Measurements from ENCODE around the gene POC1B. TPM values are rescaled to one million over a fixed set of nuclear protein-coding genes. Genes with fewer than 3 reads are reported as not detected.
A peak's percentile ranks its signal among the peaks of the same experiment; 100 is the strongest.

The POC1B gene
- total RNA-seq, 1 experiment from 2014 or later, result 13.6 TPM

GRCh38 chr12:89450907-89451306 lies 74.9 kb downstream of the POC1B start:
- H3K4me1 ChIP-seq (replicated peaks; ENCODE audit: insufficient read depth), result 0 out of 2 replicates have a peak, but pooled peaks cover 9% of the 10 kb centered on the region
- intact Hi-C loops (cut with micrococcal nuclease; ENCODE audit: unreplicated experiment), result loop anchor here (5.0 kb wide), 1 partner anchor 79 kb away; no protein-coding TSS in a partner anchor
- H3K36me3 ChIP-seq (ENCODE audit: low read depth), result no peaks in the 10 kb centered on the region
- no peak overlapping the region for H3K4me3 ChIP-seq
- POLR2A ChIA-PET (ENCODE audit: unreplicated experiment), result interaction anchor here (0.5 kb wide), 1 partner anchor 225 kb away, joined by 3 read pairs; no protein-coding TSS in a partner anchor
- no peak for DNase-seq
- TF ChIP-seq CTCF (conservative IDR thresholded peaks at IDR 0.05) (no peak), EZH2 (IDR thresholded peaks at IDR 0.05; ENCODE audit: low read depth) (no peak)
- H3K9me2 ChIP-seq (ENCODE audit: insufficient read depth), result no peaks in the 10 kb centered on the region; the same call in 1 of the 2 replicates
- no peaks in the 10 kb centered on the region for H3K27me3 ChIP-seq (ENCODE audit: insufficient read depth, low read depth)
- no peaks in the 10 kb centered on the region; the same call in 1 of the 2 replicates for H3K9me3 ChIP-seq (ENCODE audit: insufficient read depth, low read depth)
- no peak overlapping the region for H3K27ac ChIP-seq
- peak overlapping the region; percentile 19; the same call in 1 of the 2 replicates for H3K4me2 ChIP-seq
- H4K20me1 ChIP-seq (ENCODE audit: insufficient read depth), result no peaks in the 10 kb centered on the region
- CTCF ChIA-PET, result interaction anchor here (0.7 kb wide), 1 partner anchor 433 kb away, joined by 11 read pairs; no protein-coding TSS in a partner anchor
- H3F3A ChIP-seq (ENCODE audit: insufficient read depth, low read depth), result no peaks in the 10 kb centered on the region
- no peaks in the 10 kb centered on the region for H3K79me2 ChIP-seq (ENCODE audit: low read depth)
- no TSS peak for BruUV-seq (replicated peaks)
- no peak overlapping the region for H2AFZ ChIP-seq

GRCh38 chr12:89448951-89449371 lies 76.9 kb downstream of the POC1B start:
- ChIA-PET CTCF (no interaction called here), POLR2A (ENCODE audit: unreplicated experiment) (interaction anchor here (0.6 kb wide), 1 partner anchor 96 kb away, joined by 3 read pairs; the partner anchor contains the start of gene DUSP6)

GRCh38 chr12:89448526-89448925 lies 77.3 kb downstream of the POC1B start:
- Histone ChIP-seq H3K4me1 (replicated peaks; ENCODE audit: insufficient read depth) (0 out of 2 replicates have a peak, but pooled peaks cover 9% of the 10 kb centered on the region), H3K4me3 (no peak overlapping the region), H3K27ac (no peak overlapping the region), H3K36me3 (ENCODE audit: low read depth) (no peaks in the 10 kb centered on the region), H3K9me2 (ENCODE audit: insufficient read depth) (no peaks in the 10 kb centered on the region; the same call in 1 of the 2 replicates), H3K4me2 (no peak overlapping the region), H3K27me3 (ENCODE audit: insufficient read depth, low read depth) (no peaks in the 10 kb centered on the region), H3K79me2 (ENCODE audit: low read depth) (no peaks in the 10 kb centered on the region), H3K9me3 (ENCODE audit: insufficient read depth, low read depth) (no peaks in the 10 kb centered on the region; the same call in 1 of the 2 replicates), H3F3A (ENCODE audit: insufficient read depth, low read depth) (no peaks in the 10 kb centered on the region), H4K20me1 (ENCODE audit: insufficient read depth) (no peaks in the 10 kb centered on the region), H2AFZ (no peak overlapping the region)
- intact Hi-C loops (cut with micrococcal nuclease; ENCODE audit: unreplicated experiment), result no loop called here
- ChIA-PET POLR2A (ENCODE audit: unreplicated experiment) (interaction anchor here (0.5 kb wide), 1 partner anchor 116 kb away, joined by 3 read pairs; no protein-coding TSS in a partner anchor), CTCF (no interaction called here)
- no TSS peak for BruUV-seq (replicated peaks)
- no peak for TF ChIP-seq EZH2 (IDR thresholded peaks at IDR 0.05; ENCODE audit: low read depth)
- TF ChIP-seq CTCF (conservative IDR thresholded peaks at IDR 0.05), result no peak
- no peak for DNase-seq

More at GRCh38 chr12:89448951-89449371, 76.9 kb downstream of the POC1B start:
- H3K79me2 ChIP-seq (ENCODE audit: low read depth), result no peaks in the 10 kb centered on the region
- H3K4me1 ChIP-seq (replicated peaks; ENCODE audit: insufficient read depth), result 0 out of 2 replicates have a peak, but pooled peaks cover 9% of the 10 kb centered on the region
- H4K20me1 ChIP-seq (ENCODE audit: insufficient read depth), result no peaks in the 10 kb centered on the region
- H3K9me3 ChIP-seq (ENCODE audit: insufficient read depth, low read depth), result no peaks in the 10 kb centered on the region; the same call in 1 of the 2 replicates
- no peaks in the 10 kb centered on the region for H3F3A ChIP-seq (ENCODE audit: insufficient read depth, low read depth)
- H3K27me3 ChIP-seq (ENCODE audit: insufficient read depth, low read depth), result no peaks in the 10 kb centered on the region
- no peak overlapping the region for H3K4me3 ChIP-seq
- H3K27ac ChIP-seq, result no peak overlapping the region
- no peak overlapping the region for H3K4me2 ChIP-seq
- H2AFZ ChIP-seq, result no peak overlapping the region
- H3K36me3 ChIP-seq (ENCODE audit: low read depth), result no peaks in the 10 kb centered on the region
- H3K9me2 ChIP-seq (ENCODE audit: insufficient read depth), result no peaks in the 10 kb centered on the region; the same call in 1 of the 2 replicates
- no TSS peak for BruUV-seq (replicated peaks)
- DNase-seq, result no peak
- intact Hi-C loops (cut with micrococcal nuclease; ENCODE audit: unreplicated experiment), result no loop called here
- no peak for TF ChIP-seq EZH2 (IDR thresholded peaks at IDR 0.05; ENCODE audit: low read depth)
- no peak for TF ChIP-seq CTCF (conservative IDR thresholded peaks at IDR 0.05)
